Panc1 (cell line): ENCODE data around the gene MELK. TPM values are rescaled to one million over a fixed set of nuclear protein-coding genes. Genes with fewer than 3 reads are reported as not detected.

Experiments used
- ATAC-seq: fragments of 200-7000 bp; cut with Tn5 transposase; 2 replicates; pipeline ENCODE4 v1.9.1; 2020; ENCODE audit warnings: mild to moderate bottlenecking, moderate library complexity
- BruUV-seq: library from RNA; stranded (reverse); fragments of 400-500 nt; replicated peaks from 2 replicates; lab custom pipeline; 2021; lab: Mats Ljungman, UMichigan
- CTCF ChIA-PET: fragments of 300-600 bp; sonication (Branson Sonifier 250); formaldehyde crosslinking; loops from one replicate; lab custom pipeline; 2022; ENCODE audit warnings: antibody characterized with exemption; lab: Charles Lee
- POLR2A ChIA-PET: fragments of 300-600 bp; sonication (Branson Sonifier 250); formaldehyde crosslinking; loops from one replicate; lab custom pipeline; 2022; ENCODE audit warnings: antibody characterized with exemption; lab: Charles Lee
- DNase-seq: peaks from one replicate; pipeline ENCODE4 v3.0.0-alpha.2; 2010; ENCODE audit warnings: low read depth, low spot score
- H3K27ac ChIP-seq: 2 replicates; pipeline ENCODE4 v1.5.1; 2011; ENCODE audit warnings: mild to moderate bottlenecking, low read length, inconsistent platforms
- H3K27me3 ChIP-seq: fragments of 200-500 bp; sonication (Bioruptor generic); 2 replicates; pipeline ENCODE4 v1.6.0; 2014; ENCODE audit warnings: low read length, inconsistent platforms; ENCODE audit not compliant: control insufficient read depth, insufficient read depth
- H3K36me3 ChIP-seq: fragments of 200-500 bp; sonication (Bioruptor generic); 2 replicates; pipeline ENCODE4 v1.5.1; 2014; ENCODE audit warnings: inconsistent platforms, mild to moderate bottlenecking, low read length, moderate library complexity; ENCODE audit not compliant: control insufficient read depth, insufficient read depth
- H3K4me1 ChIP-seq: 2 replicates; pipeline ENCODE4 v1.5.1; 2011; ENCODE audit warnings: inconsistent platforms, mild to moderate bottlenecking, low read length, moderate library complexity; ENCODE audit not compliant: control insufficient read depth, insufficient read depth
- H3K4me3 ChIP-seq, 2 experiments: 2 replicates each; pipeline ENCODE4 v1.5.1; 2011 to 2012; ENCODE audit warnings: low read depth in 2 of 2, low read length in 2 of 2, mild to moderate bottlenecking in 2 of 2, inconsistent platforms in 1 of 2, moderate library complexity in 1 of 2
- H3K9me3 ChIP-seq: fragments of 200-500 bp; sonication (Bioruptor generic); 2 replicates; pipeline ENCODE4 v1.5.1; 2014; ENCODE audit warnings: low read depth, mild to moderate bottlenecking, inconsistent platforms, low read length, moderate library complexity; ENCODE audit not compliant: control insufficient read depth, insufficient read depth
- CTCF ChIP-seq: fragments of 450-650 bp; IDR thresholded peaks from 2 replicates; pipeline ENCODE4 v1.5.1; 2017; ENCODE audit warnings: mild to moderate bottlenecking
- POLR2AphosphoS5 ChIP-seq: IDR thresholded peaks from 2 replicates; pipeline ENCODE4 v1.6.1; 2012; ENCODE audit warnings: mild to moderate bottlenecking, low read depth, low read length, moderate library complexity
- REST ChIP-seq, 2 experiments: IDR thresholded peaks; 2 replicates each; pipeline ENCODE4 v1.6.1; 2011 to 2012; ENCODE audit warnings: low read depth in 2 of 2, control low read depth in 1 of 2, low read length in 1 of 2, mild to moderate bottlenecking in 1 of 2, moderate library complexity in 1 of 2; ENCODE audit not compliant: insufficient read depth in 1 of 2
- SIN3A ChIP-seq: IDR thresholded peaks from 2 replicates; pipeline ENCODE4 v1.6.1; 2012; ENCODE audit warnings: low read depth, mild to moderate bottlenecking, low read length, moderate library complexity, borderline replicate concordance; ENCODE audit not compliant: insufficient read depth
- TCF7L2 ChIP-seq: IDR thresholded peaks from 2 replicates; pipeline ENCODE4 v1.6.1; 2011; ENCODE audit warnings: mild to moderate bottlenecking, low read depth, low read length, inconsistent platforms
- in situ Hi-C: cut with HindIII; loops from 2 replicates; pipeline ENCODE4 v1.10.0; 2016; ENCODE audit warnings: low sequenced_read_pairs, low pct_unique_long_range_greater_than_20kb
- intact Hi-C: fragments of 100-400 bp; cut with micrococcal nuclease; formaldehyde crosslinking; loops from one replicate; pipeline ENCODE4 v1.10.0; 2022; ENCODE audit not compliant: unreplicated experiment
- total RNA-seq: library from RNA; stranded (reverse); gene quantifications from one replicate; pipeline ENCODE4 v1.2.1, GENCODE V29; 2021; ENCODE audit not compliant: unreplicated experiment

Gene MELK
- total RNA-seq, 1 experiment from 2014 or later, result 112 TPM

- POLR2A ChIA-PET, result no interaction called here
- no peaks in the 10 kb centered on the region for H3K27me3 ChIP-seq
- H3K4me1 ChIP-seq, result no peaks in the 10 kb centered on the region
- TF ChIP-seq SIN3A, result no peak
- no peak for DNase-seq
- no TSS peak for BruUV-seq
- CTCF ChIA-PET, result no interaction called here
- no peak for ATAC-seq
- in situ Hi-C loops (no loop called here), intact Hi-C loops (no loop called here)
- H3K9me3 ChIP-seq, result 0 out of 2 replicates have a peak, but pooled peaks cover 3% of the 10 kb centered on the region
- no peak overlapping the region for H3K4me3 ChIP-seq
- no peak overlapping the region for H3K27ac ChIP-seq
- H3K36me3 ChIP-seq, result peaks cover 33% of the 10 kb centered on the region
Observed at GRCh38 chr9:36676091-36676490, 103.4 kb downstream of the MELK start.

DNA sequence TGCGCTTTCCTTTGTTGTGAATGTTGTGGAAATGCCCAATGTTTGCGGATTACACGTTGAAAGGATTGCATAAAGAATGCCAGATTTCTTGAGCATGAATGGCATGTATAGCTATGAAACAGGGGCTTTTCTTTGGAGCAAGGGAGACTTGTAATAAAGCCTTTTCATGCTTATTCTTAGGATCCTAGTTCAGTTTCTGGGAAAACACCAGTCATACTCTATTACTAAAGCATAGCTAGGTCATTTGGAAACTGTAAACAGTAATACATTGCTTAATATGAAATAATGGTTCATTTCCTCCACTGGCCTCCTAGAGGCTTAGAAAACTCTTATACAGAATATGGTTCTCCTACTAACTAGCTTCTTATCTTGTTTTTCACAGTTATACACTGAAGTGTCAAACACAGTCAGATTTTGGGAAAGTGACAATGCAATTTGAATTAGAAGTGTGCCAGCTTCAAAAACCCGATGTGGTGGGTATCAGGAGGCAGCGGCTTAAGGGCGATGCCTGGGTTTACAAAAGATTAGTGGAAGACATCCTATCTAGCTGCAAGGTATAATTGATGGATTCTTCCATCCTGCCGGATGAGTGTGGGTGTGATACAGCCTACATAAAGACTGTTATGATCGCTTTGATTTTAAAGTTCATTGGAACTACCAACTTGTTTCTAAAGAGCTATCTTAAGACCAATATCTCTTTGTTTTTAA, 104.2 kb downstream of the MELK start:
- intact Hi-C loops (no loop called here), in situ Hi-C loops (no loop called here)
- no peaks in the 10 kb centered on the region for H3K27me3 ChIP-seq
- POLR2A ChIA-PET, result no interaction called here
- ATAC-seq, result no peak; the same call in 1 of the 2 replicates
- H3K27ac ChIP-seq, result no peak overlapping the region
- no peak for DNase-seq
- 0 out of 2 replicates have a peak, but pooled peaks cover 3% of the 10 kb centered on the region for H3K9me3 ChIP-seq
- CTCF ChIA-PET, result interaction anchor here (0.8 kb wide), 1 partner anchor 52 kb away, joined by 3 read pairs; no protein-coding TSS in a partner anchor
- peaks cover 33% of the 10 kb centered on the region for H3K36me3 ChIP-seq
- BruUV-seq, result no TSS peak
- H3K4me3 ChIP-seq, result no peak overlapping the region
- no peak for TF ChIP-seq CTCF
- no peak for TF ChIP-seq REST (IDR thresholded peaks at IDR 0.05; ENCODE audit: insufficient read depth in 1 of 2, low read depth in 2 of 2, low read length in 1 of 2)
- TF ChIP-seq SIN3A, result no peak
- no peak for TF ChIP-seq POLR2AphosphoS5
- no peak for TF ChIP-seq TCF7L2
- no peaks in the 10 kb centered on the region for H3K4me1 ChIP-seq

DNA sequence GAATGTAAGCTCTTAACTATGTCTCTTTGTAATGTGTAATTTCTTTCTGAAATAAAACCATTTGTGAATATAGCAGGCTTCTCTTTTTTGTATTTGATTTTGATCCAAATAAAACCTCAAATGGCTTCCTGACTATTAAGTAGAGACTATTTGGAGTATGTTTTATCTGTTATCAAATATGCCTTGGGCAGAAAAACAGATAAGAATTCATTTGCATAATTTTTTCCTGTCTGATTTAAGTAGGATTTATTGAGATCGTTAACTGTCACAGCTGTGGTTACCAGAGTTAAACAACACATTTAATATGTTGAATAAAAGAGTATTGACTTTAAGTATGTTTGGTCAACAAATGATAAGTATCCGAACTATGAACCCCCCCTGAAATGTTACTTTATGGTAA, 104.9 kb downstream of the MELK start:
- DNase-seq (no peak), ATAC-seq (no peak)
- CTCF ChIA-PET, result interaction anchor here (0.8 kb wide), 1 partner anchor 51 kb away, joined by 3 read pairs; no protein-coding TSS in a partner anchor
- in situ Hi-C loops, result no loop called here
- Histone ChIP-seq H3K4me1 (no peaks in the 10 kb centered on the region), H3K36me3 (peaks cover 32% of the 10 kb centered on the region), H3K27me3 (no peaks in the 10 kb centered on the region), H3K27ac (no peak overlapping the region), H3K9me3 (0 out of 2 replicates have a peak, but pooled peaks cover 3% of the 10 kb centered on the region), H3K4me3 (no peak overlapping the region)
- no TSS peak for BruUV-seq
- TF ChIP-seq TCF7L2, result no peak
- TF ChIP-seq SIN3A, result no peak
- TF ChIP-seq REST (IDR thresholded peaks at IDR 0.05; ENCODE audit: insufficient read depth in 1 of 2, low read depth in 2 of 2, low read length in 1 of 2), result no peak
- no peak for TF ChIP-seq POLR2AphosphoS5
- TF ChIP-seq CTCF, result no peak
- intact Hi-C loops, result no loop called here
- POLR2A ChIA-PET, result no interaction called here
